ENCODE measurements around the gene XAGE2.
"Not testable (repeated sequence)": the region's sequence is repeated elsewhere in the genome, so short reads cannot be mapped to it uniquely, and the experiment has no call there.

Gene XAGE2

GRCh38 chrX:52368368-52369055 lies at the start of gene XAGE2:
Gene XAGE2 (plus strand): TSS chrX:52369021. CDS start chrX:52370015, 994 bp downstream.
- H3K4me3 ChIP-seq (ENCODE audit: low read length), result no peak within 1 kb of the TSS
- DNase-seq (ENCODE audit: low read depth), result no peak
- TF ChIP-seq CTCF (IDR thresholded peaks at IDR 0.05; ENCODE audit: insufficient read depth, low read depth, low read length, missing control alignments), result no peak

- H3K4me3 ChIP-seq (ENCODE audit: low read length), result no peak overlapping the region
- TF ChIP-seq CTCF (IDR thresholded peaks at IDR 0.05; ENCODE audit: insufficient read depth, low read depth, low read length, missing control alignments), result no peak
- no peak for DNase-seq (ENCODE audit: low read depth)
Observed at GRCh38 chrX:52337410-52337809, 31.4 kb upstream of the XAGE2 start.

- H3K4me3 ChIP-seq (ENCODE audit: low read length), result no peak overlapping the region
- DNase-seq (ENCODE audit: low read depth), result no peak
- no peak for TF ChIP-seq CTCF (IDR thresholded peaks at IDR 0.05; ENCODE audit: insufficient read depth, low read depth, low read length, missing control alignments)
Observed at GRCh38 chrX:52341493-52341892, 27.3 kb upstream of the XAGE2 start.

- H3K4me3 ChIP-seq (ENCODE audit: low read length), result not testable (repeated sequence)
Observed at GRCh38 chrX:52343131-52343530, 25.7 kb upstream of the XAGE2 start.

GRCh38 chrX:52345402-52345801 lies 23.4 kb upstream of the XAGE2 start:
- not testable (repeated sequence) for DNase-seq (ENCODE audit: low read depth); H3K4me3 ChIP-seq (ENCODE audit: low read length)

More at GRCh38 chrX:52343131-52343530, 25.7 kb upstream of the XAGE2 start:
- DNase-seq (ENCODE audit: low read depth), result not testable (repeated sequence)

GRCh38 chrX:52346174-52347165 lies 22.4 kb upstream of the XAGE2 start:
- no peak overlapping the region for H3K4me3 ChIP-seq (ENCODE audit: low read length)
- TF ChIP-seq CTCF (IDR thresholded peaks at IDR 0.05; ENCODE audit: insufficient read depth, low read depth, low read length, missing control alignments), result no peak
- DNase-seq (ENCODE audit: low read depth), result peak; percentile 70

GRCh38 chrX:52349681-52350080 lies 19.1 kb upstream of the XAGE2 start:
- H3K4me3 ChIP-seq (ENCODE audit: low read length), result no peak overlapping the region
- no peak for TF ChIP-seq CTCF (IDR thresholded peaks at IDR 0.05; ENCODE audit: insufficient read depth, low read depth, low read length, missing control alignments)
- DNase-seq (ENCODE audit: low read depth), result no peak

Data from epithelial cell of esophagus (primary cell).